Renal pelvis (tissue), 4 donors: ENCODE data around the gene CCL21. TPM values are rescaled to one million over a fixed set of nuclear protein-coding genes. Genes with fewer than 3 reads are reported as not detected.

ENCODE experiments used
- DNase-seq: peaks from one replicate; pipeline ENCODE4 v3.0.0-alpha.2; 2013
- polyA plus RNA-seq, 3 donors: library from polyadenylated mRNA; unstranded; fragments of 120-200 nt; gene quantifications; one replicate each; pipeline ENCODE4 v1.2.1, GENCODE V29; 2013; ENCODE audit not compliant: insufficient read length in 3 of 3

Gene CCL21
- polyA plus RNA-seq, 3 donors, result 10.1 to 50.9 (median 12.5) TPM

- no peak for DNase-seq
These were observed 5.8 kb upstream of the CCL21 start for GRCh38 chr9:34715639-34716215.

GRCh38 chr9:34714007-34714406 is 4.1 kb upstream of the CCL21 start:
- no peak for DNase-seq

GRCh38 chr9:34712140-34712539 is 2.2 kb upstream of the CCL21 start:
- no peak for DNase-seq

GRCh38 chr9:34709196-34709978 is 549 bp downstream of the CCL21 start:
- DNase-seq, result no peak

GRCh38 chr9:34707130-34707529 is 2.8 kb downstream of the CCL21 start:
- no peak for DNase-seq

GRCh38 chr9:34701769-34702736 is 7.9 kb downstream of the CCL21 start:
- peak; percentile 68 for DNase-seq

- DNase-seq, result peak; percentile 71
These were observed 8.7 kb downstream of the CCL21 start for GRCh38 chr9:34701023-34701768.

GRCh38 chr9:34694811-34695210 is 15.1 kb downstream of the CCL21 start:
- no peak for DNase-seq

- no peak for DNase-seq
These were observed 16.4 kb downstream of the CCL21 start for GRCh38 chr9:34693560-34693959.

- no peak for DNase-seq
These were observed 18.0 kb downstream of the CCL21 start for GRCh38 chr9:34691936-34692315.

- no peak for DNase-seq
These were observed 18.7 kb downstream of the CCL21 start, which contains the start of gene CCL19 for GRCh38 chr9:34690983-34691935. Gene CCL19 (minus strand): TSS chr9:34691276. CDS start chr9:34691139, 137 bp downstream.

- DNase-seq, result no peak
These were observed 20.4 kb downstream of the CCL21 start for GRCh38 chr9:34689512-34689911.

- DNase-seq, result no peak
These were observed 20.8 kb downstream of the CCL21 start for GRCh38 chr9:34689116-34689470.

GRCh38 chr9:34688329-34689115 is 21.4 kb downstream of the CCL21 start:
- DNase-seq, result no peak

- DNase-seq, result no peak
These were observed 22.5 kb downstream of the CCL21 start for GRCh38 chr9:34687276-34688030.

GRCh38 chr9:34686732-34687131 is 23.2 kb downstream of the CCL21 start:
- DNase-seq, result no peak

GRCh38 chr9:34686231-34686630 is 23.7 kb downstream of the CCL21 start:
- no peak for DNase-seq

GRCh38 chr9:34685591-34685990 is 24.3 kb downstream of the CCL21 start:
- DNase-seq, result no peak

- no peak for DNase-seq
These were observed 25.1 kb downstream of the CCL21 start for GRCh38 chr9:34684816-34685215.
